Testis (tissue), 3 donors: ENCODE measurements around the gene JAKMIP2. TPM values are rescaled to one million over a fixed set of nuclear protein-coding genes. Genes with fewer than 3 reads are reported as not detected.
"Not testable (repeated sequence)": the region's sequence is repeated elsewhere in the genome, so short reads cannot be mapped to it uniquely, and the experiment has no call there.

ENCODE experiments used
- DNase-seq: peaks from one replicate; pipeline ENCODE4 v3.0.0-alpha.2; 2019
- H3K27ac ChIP-seq, 2 donors: fragments of 200-600 bp; sonication (generic); one replicate each; pipeline ENCODE4 v1.5.1; 2019
- H3K27me3 ChIP-seq: fragments of 200-600 bp; sonication (generic); one replicate; pipeline ENCODE4 v1.5.1; 2019
- H3K36me3 ChIP-seq: fragments of 200-600 bp; sonication (generic); one replicate; pipeline ENCODE4 v1.5.1; 2017; ENCODE audit warnings: low read depth; ENCODE audit errors: missing control alignments
- H3K4me1 ChIP-seq: fragments of 200-600 bp; sonication (generic); one replicate; pipeline ENCODE4 v1.5.1; 2019
- H3K4me3 ChIP-seq, 2 donors: fragments of 200-600 bp; sonication (generic); one replicate each; pipeline ENCODE4 v1.5.1; 2017 to 2019
- H3K9me3 ChIP-seq: fragments of 200-600 bp; sonication (generic); one replicate; pipeline ENCODE4 v1.5.1; 2017
- CTCF ChIP-seq, 3 experiments: fragments of 450-650 bp in 2 of 3; fragments of 200-600 bp in 1 of 3; sonication (generic) in 1 of 3; IDR thresholded peaks; one replicate each; pipeline ENCODE4 v1.5.1; 2016 to 2019; ENCODE audit warnings: antibody characterized with exemption in 3 of 3, mild to moderate bottlenecking in 2 of 3, moderate library complexity in 1 of 3
- POLR2A ChIP-seq: fragments of 450-650 bp; IDR thresholded peaks from one replicate; pipeline ENCODE4 v1.6.1; 2017; ENCODE audit warnings: antibody characterized with exemption, mild to moderate bottlenecking, moderate library complexity
- WGBS, 2 donors: methylation state at CpG; one replicate each; pipeline ENCODE4 v1.1.5; 2018; 5-methylcytosine and 5-hydroxymethylcytosine counted together
- intact Hi-C: fragments of 100-400 bp; cut with DNase I; formaldehyde crosslinking; loops from one replicate; pipeline ENCODE4 v1.15.1; 2023; ENCODE audit warnings: low total_unique reads
- polyA plus RNA-seq: library from polyadenylated mRNA; stranded (reverse); fragments of 350-450 nt; fragmentation: Illumina TruSeq; extraction: RNeasy Lipid Tissue Mini Kit (QIAGEN cat#74804); gene quantifications from one replicate; pipeline ENCODE4 v1.2.3, GENCODE V29; 2014; ENCODE audit warnings: low read depth, low replicate concordance; ENCODE audit not compliant: insufficient read depth
- total RNA-seq, 2 donors: library from RNA; depleted of rRNA; stranded (reverse); fragments of >200 nt; gene quantifications; one replicate each; pipeline ENCODE4 v1.2.3, GENCODE V29; 2016

Gene JAKMIP2
- total and polyA plus RNA-seq, 3 donors from 2014 or later = 1.7 to 7.7 (median 3.4) TPM

DNA sequence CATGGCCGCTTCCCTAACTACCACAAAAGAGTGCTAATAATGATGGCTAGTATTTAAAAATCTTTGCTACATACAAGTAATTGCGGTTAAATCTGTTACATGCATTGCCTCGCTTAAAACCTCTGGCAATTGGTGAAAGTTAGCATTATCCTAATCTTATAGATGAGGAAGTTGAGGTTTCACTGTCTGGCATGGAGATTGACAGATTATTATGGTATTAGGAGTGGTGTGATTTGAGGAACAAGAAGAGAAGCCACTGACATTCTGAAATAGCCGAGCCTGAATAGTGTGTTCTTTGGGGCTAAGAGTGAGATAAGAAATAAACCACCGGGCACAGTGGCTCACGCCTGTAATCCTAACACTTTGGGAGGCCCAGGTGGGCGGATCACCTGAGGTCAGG is 227.4 kb downstream of the JAKMIP2 start:
- peak overlapping the region; percentile 29 to 72 for H3K27ac ChIP-seq
- H3K27me3 ChIP-seq = no peaks in the 10 kb centered on the region
- no peaks in the 10 kb centered on the region for H3K36me3 ChIP-seq
- intact Hi-C loops = loop anchor here (10.0 kb wide), 1 partner anchor 100 kb away; no protein-coding TSS in a partner anchor
- no peak for TF ChIP-seq CTCF (IDR thresholded peaks at IDR 0.05)
- no peak for TF ChIP-seq POLR2A
- no peak for DNase-seq
- peaks cover 5% of the 10 kb centered on the region for H3K4me1 ChIP-seq
- H3K4me3 ChIP-seq = no peak overlapping the region
- H3K9me3 ChIP-seq = no peaks in the 10 kb centered on the region
- 67 to 68% methylated on average over 7 of the region's 7 CpGs for WGBS, 2 donors

GRCh38 chr5:147554261-147554817 is 228.2 kb downstream of the JAKMIP2 start:
- H3K4me3 ChIP-seq = no peak overlapping the region
- H3K4me1 ChIP-seq = peaks cover 5% of the 10 kb centered on the region
- H3K9me3 ChIP-seq = no peaks in the 10 kb centered on the region
- H3K27me3 ChIP-seq = no peaks in the 10 kb centered on the region
- intact Hi-C loops = loop anchor here (10.0 kb wide), 1 partner anchor 100 kb away; no protein-coding TSS in a partner anchor
- WGBS, 2 donors = 38 to 41% methylated on average over 7 of the region's 7 CpGs
- TF ChIP-seq POLR2A = no peak
- no peak for TF ChIP-seq CTCF (IDR thresholded peaks at IDR 0.05)
- H3K27ac ChIP-seq = peak overlapping the region in 1 of 2 donors; percentile 72
- DNase-seq = no peak
- H3K36me3 ChIP-seq = no peaks in the 10 kb centered on the region

DNA sequence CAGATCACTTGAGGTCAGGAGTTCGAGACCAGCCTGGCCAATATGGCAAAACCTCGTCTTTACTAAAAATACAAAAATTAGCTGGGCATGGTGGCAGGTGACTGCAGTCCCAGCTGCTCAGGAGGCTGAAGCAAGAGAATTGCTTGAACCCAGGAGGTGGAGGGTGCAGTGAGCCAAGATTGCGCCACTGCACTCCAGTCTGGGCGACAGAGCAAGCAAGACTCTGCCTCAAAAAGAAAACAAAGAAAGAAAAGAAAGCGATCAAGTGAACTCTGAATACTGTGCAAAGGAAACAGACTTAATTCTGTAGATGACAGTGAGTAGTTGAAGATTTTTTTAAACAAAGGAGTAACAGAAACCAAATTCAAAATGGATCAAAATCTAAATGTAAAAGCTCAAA is 228.7 kb downstream of the JAKMIP2 start:
- peak overlapping the region in 1 of 2 donors; percentile 72 for H3K27ac ChIP-seq
- 47 to 72% methylated on average over 5 of the region's 5 CpGs for WGBS, 2 donors
- H3K9me3 ChIP-seq, H3K4me1 ChIP-seq, H3K27me3 ChIP-seq, H3K36me3 ChIP-seq, DNase-seq, H3K4me3 ChIP-seq: not testable (repeated sequence)
- intact Hi-C loops = loop anchor here (10.0 kb wide), 1 partner anchor 99 kb away; no protein-coding TSS in a partner anchor

DNA sequence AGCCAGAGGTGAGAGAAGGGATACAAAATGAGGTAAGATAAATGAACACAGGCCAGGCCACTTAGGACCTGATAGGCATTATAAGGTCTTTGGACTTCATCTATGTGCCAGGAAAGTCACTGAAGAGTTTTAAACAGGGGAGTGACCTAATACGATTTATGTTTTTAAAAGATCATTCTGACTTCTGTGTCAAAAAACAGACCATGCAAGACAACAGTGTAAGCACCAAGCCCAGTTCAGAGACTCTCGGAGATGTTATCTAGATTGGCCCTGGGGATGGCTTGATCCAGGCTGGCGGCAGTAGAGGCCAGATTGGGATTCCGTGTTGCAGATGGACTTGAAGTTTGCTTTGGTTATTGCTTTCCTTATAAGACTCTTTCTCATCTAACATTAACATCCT is 229.6 kb downstream of the JAKMIP2 start:
- WGBS, 2 donors = 76 to 87% methylated on average over 4 of the region's 4 CpGs
- Histone ChIP-seq H3K36me3 (no peaks in the 10 kb centered on the region), H3K27ac (no peak overlapping the region), H3K9me3 (no peaks in the 10 kb centered on the region), H3K27me3 (no peaks in the 10 kb centered on the region), H3K4me1 (peaks cover 5% of the 10 kb centered on the region), H3K4me3 (no peak overlapping the region)
- intact Hi-C loops = loop anchor here (10.0 kb wide), 1 partner anchor 98 kb away; no protein-coding TSS in a partner anchor
- TF ChIP-seq CTCF (IDR thresholded peaks at IDR 0.05) (no peak), POLR2A (no peak)
- DNase-seq = no peak

DNA sequence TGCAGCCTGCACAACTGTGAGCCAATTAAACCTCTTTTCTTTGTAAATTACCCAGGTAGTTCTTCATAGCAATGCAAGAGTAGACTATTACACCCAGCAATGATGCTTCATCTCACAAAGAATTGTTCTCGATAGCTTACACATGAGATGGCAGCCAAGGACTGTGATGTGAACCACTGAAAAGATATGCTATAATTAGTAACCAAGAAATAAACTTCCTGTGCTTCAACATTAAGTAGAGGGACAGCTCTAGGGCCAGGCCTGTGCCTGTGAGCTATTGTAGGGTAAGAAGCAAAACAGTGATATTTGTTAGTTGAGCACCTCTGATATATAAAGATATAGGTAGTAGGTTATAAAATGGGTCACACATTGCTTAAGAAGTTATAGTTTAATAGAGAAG is 230.9 kb downstream of the JAKMIP2 start:
- H3K27me3 ChIP-seq = no peaks in the 10 kb centered on the region
- DNase-seq = no peak
- TF ChIP-seq CTCF (IDR thresholded peaks at IDR 0.05) = no peak
- no peak for TF ChIP-seq POLR2A
- WGBS, 2 donors = 56 to 61% methylated on average over 1 of the region's 1 CpG
- H3K36me3 ChIP-seq = no peaks in the 10 kb centered on the region
- H3K4me1 ChIP-seq = peaks cover 5% of the 10 kb centered on the region
- H3K27ac ChIP-seq = no peak overlapping the region
- no peak overlapping the region for H3K4me3 ChIP-seq
- H3K9me3 ChIP-seq = no peaks in the 10 kb centered on the region
- intact Hi-C loops = loop anchor here (10.0 kb wide), 1 partner anchor 97 kb away; no protein-coding TSS in a partner anchor
